NCI-H345 treated with DMSO at 0.1 percent for 48 hours (cell line): ENCODE results near the gene JDP2.

Experiments
- DNase-seq: peaks from one replicate; lab custom pipeline; 2025; ENCODE audit not compliant: unreplicated experiment; lab: John Stamatoyannopoulos, UW

JDP2 gene

DNA sequence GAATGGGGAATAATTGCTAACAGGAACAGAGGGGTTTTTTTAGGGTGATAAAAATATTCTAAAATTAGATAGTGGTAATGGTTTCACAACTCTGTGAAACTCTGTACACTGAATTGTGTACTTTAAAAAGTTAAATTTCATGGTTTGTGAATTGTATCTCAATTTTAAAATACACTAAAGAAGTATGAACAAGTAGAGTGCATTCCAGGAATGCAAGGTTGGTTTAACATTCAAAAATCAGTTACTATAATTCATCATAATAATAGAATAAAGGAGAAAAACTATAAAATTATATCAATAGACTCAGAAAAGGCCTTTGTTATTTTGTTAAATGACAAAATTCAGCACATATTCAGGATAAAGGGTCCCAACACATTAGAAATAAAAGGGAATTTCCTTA, 83.4 kb downstream of the JDP2 start:
- DNase-seq: no peak

DNA sequence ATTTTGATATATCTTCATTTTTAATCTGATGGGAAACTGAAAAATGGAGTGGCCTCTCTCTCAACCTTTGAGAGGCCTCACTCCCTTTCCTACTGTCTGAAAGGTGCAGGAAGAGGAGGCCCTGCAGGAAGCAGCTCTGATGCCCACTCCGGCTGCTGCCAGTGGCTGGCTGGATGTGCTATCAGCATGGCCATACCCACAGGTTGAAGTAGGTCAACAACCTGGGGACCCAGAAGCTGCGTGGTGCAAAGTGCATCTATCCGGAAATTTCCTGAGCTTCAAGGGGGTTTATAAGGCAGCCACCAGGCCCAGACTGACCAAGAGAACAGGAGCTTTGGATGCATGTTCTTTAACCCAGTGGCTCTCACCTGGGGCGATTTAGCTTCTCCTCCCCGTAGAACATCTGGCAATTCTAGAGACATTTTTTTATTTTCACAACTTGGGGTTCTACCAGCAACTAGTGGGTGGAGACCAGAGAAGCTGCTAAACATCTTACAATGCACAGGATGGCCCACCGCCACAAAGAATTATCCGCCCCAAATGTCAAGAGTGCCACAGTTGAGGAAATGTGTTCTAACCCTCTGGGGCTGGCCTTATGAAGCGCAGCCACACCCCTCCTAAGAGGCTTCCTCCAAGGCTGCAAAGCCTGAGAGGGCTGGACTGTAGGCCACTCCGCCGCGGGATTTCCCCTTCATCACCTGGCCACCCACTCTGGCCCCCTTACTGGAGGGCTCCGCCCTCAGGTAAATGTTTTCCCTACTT, 86.3 kb downstream of the JDP2 start:
- DNase-seq: no peak

DNA sequence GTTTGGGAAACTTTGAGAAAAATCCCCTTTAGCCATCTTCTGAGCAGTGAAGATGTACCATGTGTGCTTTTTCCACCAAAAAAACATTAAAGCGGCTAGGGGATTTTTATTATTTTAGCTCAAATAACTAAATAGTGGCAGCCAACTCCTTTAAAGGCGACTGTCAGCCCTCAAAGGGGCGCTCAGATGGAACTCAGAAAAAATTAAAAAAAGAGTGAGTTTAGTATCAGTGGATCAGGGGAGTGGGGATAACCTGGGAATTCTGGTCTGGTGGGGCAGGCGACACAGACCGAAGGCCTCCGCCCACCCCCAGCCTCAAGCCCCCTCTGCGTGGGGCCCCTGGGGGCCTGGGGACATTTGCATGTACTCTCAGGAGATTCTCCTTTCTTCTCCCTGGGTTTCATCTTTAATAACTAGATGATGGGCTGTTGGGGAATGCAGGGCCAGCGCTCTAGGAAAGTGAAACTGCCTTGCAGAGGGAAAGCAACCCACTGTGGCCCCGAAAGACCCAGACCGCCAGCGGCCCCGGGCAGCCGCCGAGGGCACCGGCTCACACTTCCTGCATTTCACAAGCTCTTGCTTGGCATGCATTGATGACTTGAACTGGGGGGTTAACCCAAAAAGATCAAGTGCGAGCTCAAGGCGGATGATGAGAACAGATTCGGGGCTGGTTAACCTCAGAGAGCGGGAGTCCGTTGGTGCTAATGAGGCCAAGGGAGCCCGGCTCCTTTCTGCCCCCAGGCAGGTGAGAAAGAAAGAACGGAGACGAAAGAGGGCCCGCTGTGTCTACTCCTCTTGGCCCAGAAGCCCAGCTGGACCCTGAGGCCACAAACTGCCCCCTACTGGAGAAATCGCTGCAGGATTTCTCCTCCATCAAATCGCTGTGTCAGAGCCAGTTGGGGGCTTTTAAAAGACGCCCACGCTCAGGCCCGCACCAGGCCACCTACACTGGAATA, 87.1 kb downstream of the JDP2 start:
- DNase-seq: no peak

DNA sequence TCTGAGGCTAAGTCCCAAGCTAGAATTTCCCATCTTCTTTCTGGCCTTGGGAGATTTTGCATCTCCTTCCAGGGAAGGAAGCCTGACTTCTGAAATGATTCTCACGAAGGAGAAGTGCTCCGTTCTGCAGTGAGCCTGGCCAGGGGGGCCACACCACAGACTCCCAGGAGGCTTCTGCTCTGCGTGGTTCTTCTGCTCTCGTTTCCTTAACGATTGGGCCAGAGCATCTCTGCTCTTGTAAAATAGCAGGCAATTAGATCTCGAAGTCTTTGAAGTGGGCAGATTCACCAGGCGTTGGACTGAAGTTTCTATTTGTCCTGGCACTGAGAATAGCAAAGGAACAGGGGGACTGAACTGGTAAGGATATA, 87.8 kb downstream of the JDP2 start:
- DNase-seq: peak; percentile 40

DNA sequence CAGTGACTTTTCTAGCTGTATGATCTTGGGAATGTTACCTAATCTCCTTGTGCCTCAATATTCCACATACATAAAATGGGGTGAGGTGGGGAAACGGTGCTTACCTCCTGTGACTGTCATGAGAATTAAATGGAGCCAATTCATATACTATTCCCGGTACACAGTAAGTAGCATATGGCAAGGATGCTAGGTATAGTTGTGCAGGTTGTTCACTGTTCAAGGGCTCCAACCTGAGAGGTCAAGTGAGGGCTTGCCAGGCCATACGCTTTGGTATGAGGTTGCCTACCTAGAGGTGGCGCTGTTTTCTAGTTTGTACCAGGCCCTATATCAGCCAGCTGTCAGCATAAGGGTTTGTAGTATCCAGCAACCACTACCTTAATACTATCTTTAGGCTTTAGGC, 90.8 kb downstream of the JDP2 start:
- DNase-seq: no peak

DNA sequence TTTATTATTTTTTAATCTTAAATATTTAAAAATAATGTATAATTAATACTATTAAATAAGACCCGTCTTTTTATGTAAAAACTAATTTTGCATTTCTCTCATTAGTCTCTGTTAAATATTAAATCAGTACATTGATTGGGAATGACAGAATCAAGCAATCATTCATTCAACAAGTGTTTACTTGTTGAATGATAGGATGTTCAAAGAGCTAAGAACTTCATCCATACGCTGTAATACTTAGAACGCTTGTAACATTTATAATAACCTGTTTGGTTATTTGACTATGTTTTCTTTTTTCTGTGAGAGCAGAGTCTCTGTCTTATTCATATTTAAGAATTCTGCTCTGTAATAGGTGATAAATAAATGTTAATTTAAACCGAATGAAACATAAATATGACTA, 91.6 kb downstream of the JDP2 start:
- no peak for DNase-seq

DNA sequence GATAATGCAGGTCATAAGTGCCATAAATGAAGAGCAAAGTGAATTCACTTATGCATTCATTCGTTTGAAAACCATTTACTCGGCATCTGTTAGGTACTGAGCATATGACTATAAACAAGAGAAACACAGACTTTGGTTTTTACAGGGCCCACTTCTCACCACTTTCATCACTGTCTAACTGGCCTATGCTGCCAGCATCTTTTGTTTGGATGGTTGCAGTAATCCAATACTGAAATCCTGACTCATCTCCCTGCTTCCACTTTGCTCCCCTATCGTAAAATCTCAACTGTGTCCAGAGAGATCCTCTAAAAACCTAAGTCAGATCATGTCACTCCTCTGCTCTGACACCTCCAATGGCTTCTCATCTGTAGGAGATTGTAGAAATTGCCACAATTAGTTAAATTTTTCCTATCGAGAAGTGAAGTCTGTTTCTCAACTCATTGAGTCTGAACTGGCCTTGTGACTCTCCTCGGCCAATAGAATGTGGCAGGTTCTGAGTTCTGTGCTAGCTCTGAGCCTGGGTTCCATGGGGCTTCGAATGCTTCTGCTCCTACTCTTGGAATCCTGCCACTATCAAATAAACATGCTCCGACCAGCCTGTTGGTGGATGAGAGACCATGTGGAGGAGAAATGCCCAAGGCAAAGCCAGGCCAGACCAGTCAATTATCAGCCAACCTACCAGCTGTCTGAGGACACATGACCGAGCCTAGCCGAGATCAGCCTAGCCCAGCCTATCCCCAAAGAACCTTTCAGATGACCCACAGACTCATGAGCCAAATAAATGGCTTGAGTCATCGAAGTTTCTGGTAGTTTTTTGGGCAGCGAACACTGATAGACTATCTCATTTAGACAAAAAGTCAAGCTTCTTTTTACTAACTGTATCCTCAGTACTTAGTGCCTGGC, 92.3 kb downstream of the JDP2 start:
- no peak for DNase-seq

DNA sequence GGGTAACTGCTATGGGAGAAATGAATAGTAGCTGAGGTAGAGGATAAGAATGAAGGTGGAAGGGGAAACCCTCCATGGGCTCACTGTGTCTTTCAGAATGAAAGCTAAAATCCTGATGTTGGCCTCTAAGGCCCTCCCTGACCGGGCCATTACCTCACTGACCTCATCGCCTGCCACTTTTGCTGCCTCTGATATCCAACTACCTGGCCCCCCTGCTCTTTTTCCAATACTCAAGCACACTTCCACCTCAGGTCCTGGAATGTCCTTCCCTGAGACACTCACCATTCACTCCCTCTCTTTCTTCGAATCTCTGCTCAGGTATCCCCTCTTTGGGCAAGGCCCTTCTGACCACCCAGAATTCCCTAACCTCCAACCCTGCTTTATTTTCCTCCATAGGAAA, 93.0 kb downstream of the JDP2 start:
- DNase-seq: no peak

DNA sequence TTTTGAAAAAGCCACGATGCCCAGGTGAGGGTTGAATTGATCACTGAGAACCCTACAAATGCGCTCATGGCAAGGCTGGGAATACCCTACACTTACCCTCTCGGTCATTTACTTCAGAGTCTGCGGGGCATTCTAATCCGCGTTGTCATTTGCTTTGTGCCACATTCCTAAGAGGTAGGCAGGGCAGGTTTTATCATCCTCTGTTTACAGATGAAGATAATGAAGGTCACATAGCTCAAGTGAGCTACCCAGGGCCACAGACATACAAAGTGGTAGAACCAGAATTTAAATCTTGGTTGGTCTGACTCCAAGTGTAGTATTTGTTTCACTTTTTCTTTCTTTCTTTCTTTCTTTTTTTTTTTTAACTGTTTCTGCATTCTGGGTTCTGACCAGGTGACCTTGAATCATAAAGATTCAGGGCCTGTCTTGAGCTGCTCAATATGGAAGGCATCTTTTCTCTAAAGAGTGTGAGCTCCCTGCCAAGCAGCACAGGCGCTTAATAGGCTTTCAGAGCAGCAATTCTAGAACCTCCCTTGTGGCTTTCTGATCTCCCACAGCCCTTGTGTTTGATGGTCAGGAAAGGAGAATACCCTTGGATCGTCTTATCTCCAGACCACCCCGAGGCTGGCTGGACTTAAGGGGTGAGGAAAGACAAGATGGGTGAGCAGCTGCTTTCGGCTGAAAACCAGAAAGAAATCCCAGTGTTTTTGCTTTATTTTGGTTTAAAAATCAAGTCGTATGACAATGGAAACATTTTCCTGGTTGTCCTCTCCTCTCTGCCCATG, 93.8 kb downstream of the JDP2 start:
- DNase-seq: no peak

DNA sequence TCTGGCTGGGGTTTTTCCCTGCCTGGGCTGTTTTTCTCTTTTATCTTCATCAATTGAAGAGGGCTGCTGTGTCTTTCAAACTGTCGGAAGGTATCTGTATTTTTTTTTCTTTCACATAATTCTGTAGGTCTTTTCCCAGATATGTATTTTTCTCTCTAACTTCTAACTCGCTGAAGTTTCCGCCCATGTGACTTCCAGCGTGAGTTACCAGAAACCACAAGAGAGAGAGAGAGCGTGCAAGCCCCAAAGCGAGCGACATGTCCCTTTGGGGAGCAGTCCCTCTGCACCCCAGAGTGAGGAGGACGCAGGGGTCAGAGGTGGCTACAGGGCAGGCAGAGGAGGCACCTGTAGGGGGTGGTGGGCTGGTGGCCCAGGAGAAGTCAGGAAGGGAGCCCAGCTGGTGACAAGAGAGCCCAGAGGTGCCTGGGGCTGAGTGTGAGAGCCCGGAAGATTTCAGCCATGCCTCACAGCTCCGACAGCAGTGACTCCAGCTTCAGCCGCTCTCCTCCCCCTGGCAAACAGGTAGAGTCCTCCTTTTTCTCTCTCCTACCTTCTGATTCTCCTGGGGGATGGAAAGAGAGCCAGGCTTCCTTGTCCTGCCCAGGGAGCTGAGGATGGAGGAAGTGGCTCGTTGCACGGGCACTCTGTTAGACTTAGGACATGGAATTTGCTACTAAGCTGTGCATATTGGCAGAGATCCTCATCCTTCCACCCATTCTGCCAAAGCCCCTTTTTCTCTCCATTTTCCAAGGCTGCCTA, 94.6 kb downstream of the JDP2 start, which contains the start of gene BATF:
TSS of gene BATF (plus strand) at position 246 of the 759 bp plus-strand sequence. CDS start at position 460, 214 bp downstream.
- DNase-seq: no peak

DNA sequence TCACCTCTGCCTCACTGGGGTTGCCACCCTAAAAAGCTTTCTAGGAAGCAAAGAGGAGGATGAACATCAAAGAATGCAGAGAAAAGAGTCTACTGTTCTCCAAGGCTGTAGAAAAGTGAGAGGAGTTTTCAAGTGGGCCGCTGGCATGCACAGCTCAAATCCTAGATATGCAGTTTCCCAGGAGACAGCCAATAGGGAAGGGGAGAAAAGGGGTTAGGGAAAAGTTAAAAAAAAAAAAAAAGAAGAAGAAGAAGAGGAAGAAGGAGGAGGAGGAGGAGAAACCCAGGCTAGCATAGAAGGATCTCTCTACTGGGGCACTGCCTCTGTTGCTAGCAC, 95.1 kb downstream of the JDP2 start:
- no peak for DNase-seq
